GM12878 (cell line): ENCODE results near the gene DCTN2. TPM values are rescaled to one million over a fixed set of nuclear protein-coding genes. Genes with fewer than 3 reads are reported as not detected.

Source experiments
- ATAC-seq: fragments of 200-7000 bp; cut with Tn5 transposase; 3 replicates; pipeline ENCODE4 v1.9.1; 2020; ENCODE audit warnings: mild to moderate bottlenecking, moderate library complexity
- BruUV-seq: library from RNA; stranded (reverse); fragments of 400-500 nt; replicated peaks from 2 replicates; lab custom pipeline; 2021; lab: Mats Ljungman, UMichigan
- CTCF ChIA-PET: fragments of 300-600 bp; sonication (Branson Sonifier 250); formaldehyde crosslinking; extraction: SDS; loops from one replicate; lab custom pipeline; 2021; ENCODE audit warnings: inconsistent platforms; lab: Yijun Ruan, JAX
- POLR2A ChIA-PET: fragments of 350-600 bp; formaldehyde crosslinking; extraction: SDS; loops from one replicate; lab custom pipeline; 2021; ENCODE audit warnings: inconsistent platforms; lab: Charles Lee
- RAD21 ChIA-PET: fragments of 300-600 bp; sonication (Branson Sonifier 250); formaldehyde crosslinking; loops from one replicate; lab custom pipeline; 2023; ENCODE audit warnings: antibody characterized with exemption; ENCODE audit not compliant: unreplicated experiment; lab: Charles Lee
- SMC1A ChIA-PET: fragments of 300-600 bp; sonication (Branson Sonifier 250); formaldehyde crosslinking; loops from one replicate; lab custom pipeline; 2023; ENCODE audit not compliant: unreplicated experiment, uncharacterized antibody; lab: Charles Lee
- DNase-seq: peaks from one replicate; pipeline ENCODE4 v3.0.0-alpha.2; 2011; ENCODE audit warnings: low read depth, low spot score
- FAIRE-seq: peaks from 3 replicates; lab custom pipeline; 2011; peaks lifted over from hg19 to GRCh38; lab: Jason Lieb, UNC
- H2AFZ ChIP-seq: 2 replicates; pipeline ENCODE4 v1.6.0; 2011; ENCODE audit warnings: low read depth, low read length, control low read depth; ENCODE audit not compliant: control insufficient read depth
- H3K27ac ChIP-seq: 2 replicates; pipeline ENCODE4 v1.5.1; 2011; ENCODE audit warnings: control low read depth; ENCODE audit not compliant: control insufficient read depth, insufficient read depth
- H3K27me3 ChIP-seq, 2 experiments: replicated peaks in 1 of 2; 2 replicates each; pipeline versions ENCODE4 v1.6.0 to v1.6.1; 2011; ENCODE audit warnings: low read length in 1 of 2; ENCODE audit not compliant: control insufficient read depth in 2 of 2, insufficient read depth in 2 of 2
- H3K36me3 ChIP-seq, 2 experiments: 2 replicates each; pipeline ENCODE4 v1.5.1; 2011; ENCODE audit warnings: low read length in 1 of 2; ENCODE audit not compliant: control insufficient read depth in 2 of 2, insufficient read depth in 2 of 2
- H3K4me1 ChIP-seq: 2 replicates; pipeline ENCODE4 v1.6.1; 2011; ENCODE audit warnings: mild to moderate bottlenecking, low read length, moderate library complexity, mixed read lengths; ENCODE audit not compliant: control insufficient read depth, insufficient read depth
- H3K4me2 ChIP-seq: 2 replicates; pipeline ENCODE4 v1.6.0; 2011; ENCODE audit warnings: control low read depth; ENCODE audit not compliant: control insufficient read depth, insufficient read depth
- H3K4me3 ChIP-seq: fragments of 200-600 bp; sonication (generic); 2 replicates; pipeline ENCODE4 v1.5.1; 2016
- H3K79me2 ChIP-seq: 2 replicates; pipeline ENCODE4 v1.6.0; 2011; ENCODE audit warnings: low read length; ENCODE audit not compliant: control insufficient read depth, insufficient read depth
- H3K9ac ChIP-seq: 2 replicates; pipeline ENCODE4 v1.8.0; 2011; ENCODE audit warnings: low read length, control low read depth, mixed read lengths; ENCODE audit not compliant: control insufficient read depth, insufficient read depth
- H3K9me3 ChIP-seq: replicated peaks from 3 replicates; pipeline ENCODE4 v1.5.1; 2011; ENCODE audit warnings: mild to moderate bottlenecking, low read length; ENCODE audit not compliant: control insufficient read depth, insufficient read depth
- H4K20me1 ChIP-seq: 2 replicates; pipeline ENCODE4 v1.6.0; 2011; ENCODE audit not compliant: control insufficient read depth, insufficient read depth
- ATF2 ChIP-seq: IDR thresholded peaks from 2 replicates; pipeline ENCODE4 v1.6.1; 2012; ENCODE audit warnings: low read length, inconsistent platforms
- CBFB ChIP-seq: IDR thresholded peaks from 2 replicates; pipeline ENCODE4 v1.6.1; 2016; ENCODE audit warnings: antibody characterized with exemption, low read depth
- DPF2 ChIP-seq: fragments of 450-650 bp; IDR thresholded peaks from 2 replicates; pipeline ENCODE4 v1.6.1; 2017; ENCODE audit warnings: mild to moderate bottlenecking
- HDGF ChIP-seq: fragments of 450-650 bp; IDR thresholded peaks from 2 replicates; pipeline ENCODE4 v1.6.1; 2016; ENCODE audit warnings: antibody characterized with exemption
- NFXL1 ChIP-seq: fragments of 450-650 bp; IDR thresholded peaks from 2 replicates; pipeline ENCODE4 v1.6.1; 2017; ENCODE audit warnings: antibody characterized with exemption, mild to moderate bottlenecking, borderline replicate concordance
- PKNOX1 ChIP-seq: fragments of 450-650 bp; IDR thresholded peaks from 2 replicates; pipeline ENCODE4 v1.6.1; 2016; ENCODE audit warnings: mild to moderate bottlenecking
- RBBP5 ChIP-seq: fragments of 200-600 bp; sonication (generic); conservative IDR thresholded peaks from 2 replicates; pipeline ENCODE4 v1.6.1; 2016
- RFX5 ChIP-seq: IDR thresholded peaks from 2 replicates; pipeline ENCODE4 v1.6.1; 2011; ENCODE audit warnings: low read depth, low read length, improper control_type of control experiment
- SIX5 ChIP-seq: IDR thresholded peaks from 2 replicates; pipeline ENCODE4 v1.6.1; 2011; ENCODE audit warnings: mild to moderate bottlenecking, low read depth, low read length, moderate library complexity; ENCODE audit not compliant: severe bottlenecking
- SMAD5 ChIP-seq: IDR thresholded peaks from 2 replicates; pipeline ENCODE4 v1.6.1; 2016; ENCODE audit warnings: antibody characterized with exemption, low read depth
- SREBF1 ChIP-seq: IDR thresholded peaks from 2 replicates; pipeline ENCODE4 v1.6.1; 2012; ENCODE audit warnings: mild to moderate bottlenecking, low read length
- SRF ChIP-seq, 2 experiments: IDR thresholded peaks; 2 replicates each; pipeline ENCODE4 v1.6.1; 2011; ENCODE audit warnings: low read depth in 2 of 2, low read length in 2 of 2, mild to moderate bottlenecking in 1 of 2, moderate library complexity in 1 of 2
- SUPT20H ChIP-seq: IDR thresholded peaks from 2 replicates; pipeline ENCODE4 v1.6.1; 2011; ENCODE audit warnings: low read depth, mild to moderate bottlenecking, low read length, moderate library complexity, borderline replicate concordance; ENCODE audit not compliant: control insufficient read depth
- ZNF207 ChIP-seq: fragments of 450-650 bp; IDR thresholded peaks from 2 replicates; pipeline ENCODE4 v1.6.1; 2014; ENCODE audit warnings: antibody characterized with exemption, mild to moderate bottlenecking, borderline replicate concordance
- ZNF274 ChIP-seq: IDR thresholded peaks from one replicate; pipeline ENCODE4 v1.8.0; 2011; ENCODE audit not compliant: insufficient read length, insufficient read depth
- ZNF622 ChIP-seq: fragments of 450-650 bp; IDR thresholded peaks from 2 replicates; pipeline ENCODE4 v1.6.1; 2017; ENCODE audit warnings: mild to moderate bottlenecking, inconsistent platforms
- ZSCAN29 ChIP-seq: fragments of 450-650 bp; IDR thresholded peaks from 2 replicates; pipeline ENCODE4 v1.6.1; 2017; ENCODE audit warnings: mild to moderate bottlenecking, moderate library complexity
- WGBS: methylation state at CpG from one replicate; pipeline ENCODE4 v1.1.6; 2016; ENCODE audit warnings: low lambda C conversion rate; ENCODE audit not compliant: insufficient replicate concordance, insufficient coverage; ENCODE audit errors: missing lambda C conversion rate; 5-methylcytosine and 5-hydroxymethylcytosine counted together
- in situ Hi-C: fragments of 300-500 bp; cut with MboI; formaldehyde crosslinking; loops from 9 replicates; pipeline ENCODE4 v1.14.3; 2018; ENCODE audit warnings: mixed read lengths
- intact Hi-C: fragments of 100-400 bp; cut with micrococcal nuclease; formaldehyde crosslinking; loops from one replicate; pipeline ENCODE4 v1.14.2; 2022; ENCODE audit not compliant: unreplicated experiment
- polyA plus RNA-seq, 11 experiments: library from polyadenylated mRNA; depleted of rRNA in 4 of 11; unstranded in 6 of 11; stranded (reverse) in 5 of 11; fragments of >200 nt; fragmentation: Nextera tagmentation in 4 of 11; fragmentation: Illumina TruSeq in 1 of 11; extraction: Ambion mirVana in 4 of 11; extraction: Trizol in 1 of 11; gene quantifications; 1 replicate in 1 of 11; 2 replicates in 10 of 11; pipeline versions ENCODE4 v1.2.1 to v1.2.3, GENCODE V29; 2011 to 2016; ENCODE audit warnings: inconsistent platforms in 2 of 11, missing spikeins in 2 of 11, low read depth in 1 of 11
- total RNA-seq, 4 experiments: library from RNA; depleted of rRNA in 3 of 4; stranded (reverse); fragments of >200 nt in 3 of 4; fragmentation: Illumina TruSeq in 1 of 4; extraction: Trizol in 1 of 4; gene quantifications; 2 replicates each; pipeline versions ENCODE4 v1.2.1 to v1.2.3, GENCODE V29; 2013 to 2021

DCTN2 gene
- total and polyA plus RNA-seq, 10 of the 15 experiments (the other 5 are each of a cell fraction or from before 2014, with no cell fraction given), result 32.3 to 171 (median 100) TPM

- in situ Hi-C loops (no loop called here), intact Hi-C loops (no loop called here)
- Histone ChIP-seq H3K4me1 (peaks cover 10% of the 10 kb centered on the region; the same call in 1 of the 2 replicates), H3K79me2 (peaks cover 11% of the 10 kb centered on the region), H3K27me3 (no peaks in the 10 kb centered on the region), H4K20me1 (no peaks in the 10 kb centered on the region), H3K4me3 (no peak overlapping the region), H3K9ac (no peak overlapping the region), H3K27ac (no peak overlapping the region), H3K4me2 (no peak overlapping the region), H3K9me3 (no peaks in the 10 kb centered on the region), H2AFZ (no peak overlapping the region), H3K36me3 (peaks cover 23 to 39% of the 10 kb centered on the region in 2 experiments)
- TF ChIP-seq CBFB (no peak), RBBP5 (no peak), ZNF622 (no peak), ZNF207 (no peak), RFX5 (no peak), SMAD5 (no peak), SRF (IDR thresholded peaks at IDR 0.05; ENCODE audit: low read depth in 2 of 2, low read length in 2 of 2) (no peak), SIX5 (no peak), HDGF (no peak), ZNF274 (no peak), ZSCAN29 (no peak), SUPT20H (no peak), SREBF1 (no peak), DPF2 (no peak), NFXL1 (no peak), PKNOX1 (no peak), ATF2 (no peak)
- BruUV-seq, result no TSS peak
- ChIA-PET RAD21 (no interaction called here), SMC1A (no interaction called here), CTCF (no interaction called here), POLR2A (interaction anchor here (0.6 to 1.5 kb wide), 3 partner anchors 11 to 74 kb away, joined by 3 to 4 read pairs (median 3); partner anchors contain the start of gene INHBE)
- DNase-seq, result no peak
- WGBS, result 97% methylated on average over 8 of the region's 10 CpGs
- ATAC-seq, result no peak
- FAIRE-seq, result no peak
These were observed 18.0 kb downstream of the DCTN2 start for GRCh38 chr12:57528831-57529555.
